Endothelial cell of umbilical vein (primary cell): Measurements from ENCODE around the gene CFAP70. TPM values are rescaled to one million over a fixed set of nuclear protein-coding genes. Genes with fewer than 3 reads are reported as not detected.
"Not testable (repeated sequence)": the region's sequence is repeated elsewhere in the genome, so short reads cannot be mapped to it uniquely, and the experiment has no call there.

Experiments
- BruUV-seq: library from RNA; stranded (reverse); fragments of 400-500 nt; replicated peaks from 2 replicates; lab custom pipeline; 2021; lab: Mats Ljungman, UMichigan
- CTCF ChIA-PET: fragments of 300-600, 350-600 bp; sonication (Branson Sonifier 250); formaldehyde crosslinking; loops from one replicate; lab custom pipeline; 2021; ENCODE audit warnings: antibody characterized with exemption, inconsistent platforms; lab: Charles Lee
- POLR2A ChIA-PET: fragments of 300-600, 350-600 bp; sonication (Branson Sonifier 250); formaldehyde crosslinking; loops from one replicate; lab custom pipeline; 2021; ENCODE audit warnings: antibody characterized with exemption, inconsistent platforms; lab: Charles Lee
- DNase-seq: peaks from one replicate; pipeline ENCODE4 v3.0.0-alpha.2; 2011; ENCODE audit warnings: low read depth, low spot score
- FAIRE-seq: peaks from 2 replicates; lab custom pipeline; 2011; peaks lifted over from hg19 to GRCh38; lab: Jason Lieb, UNC
- H2AFZ ChIP-seq: 2 replicates; pipeline ENCODE4 v1.6.0; 2012; ENCODE audit warnings: low read depth, low read length, control low read depth, inconsistent platforms
- H3K27ac ChIP-seq: 2 replicates; pipeline ENCODE4 v1.5.1; 2011; ENCODE audit warnings: low read depth, mild to moderate bottlenecking, control low read depth, low read length, moderate library complexity; ENCODE audit not compliant: insufficient read depth
- H3K27me3 ChIP-seq, 2 experiments: 2 replicates each; pipeline versions ENCODE4 v1.6.0 to v1.6.1; 2011; ENCODE audit warnings: low read length in 2 of 2, mixed read lengths in 1 of 2; ENCODE audit not compliant: control insufficient read depth in 2 of 2, insufficient read depth in 2 of 2
- H3K36me3 ChIP-seq, 2 experiments: 2 replicates in 1 of 2; 3 replicates in 1 of 2; pipeline ENCODE4 v1.5.1; 2011; ENCODE audit warnings: low read length in 2 of 2, mild to moderate bottlenecking in 1 of 2, moderate library complexity in 1 of 2; ENCODE audit not compliant: control insufficient read depth in 2 of 2, insufficient read depth in 2 of 2; ENCODE audit errors: extremely low read depth in 1 of 2
- H3K4me1 ChIP-seq: 3 replicates; pipeline ENCODE4 v1.5.1; 2011; ENCODE audit warnings: mild to moderate bottlenecking, low read length; ENCODE audit not compliant: control insufficient read depth, insufficient read depth; ENCODE audit errors: extremely low read depth
- H3K4me2 ChIP-seq: 2 replicates; pipeline ENCODE4 v1.6.1; 2011; ENCODE audit warnings: low read length, control low read depth, mixed read lengths; ENCODE audit not compliant: insufficient read depth
- H3K4me3 ChIP-seq, 3 experiments: fragments of 200-600 bp in 1 of 3; sonication (generic), shearing (Covaris generic) in 1 of 3; replicated peaks in 1 of 3; 2 replicates each; pipeline ENCODE4 v1.5.1; 2011 to 2016; ENCODE audit warnings: control low read depth in 3 of 3, low read length in 3 of 3, mild to moderate bottlenecking in 2 of 3, inconsistent platforms in 1 of 3, low read depth in 1 of 3, moderate library complexity in 1 of 3; ENCODE audit not compliant: insufficient read depth in 1 of 3
- H3K79me2 ChIP-seq: 2 replicates; pipeline ENCODE4 v1.6.0; 2012; ENCODE audit warnings: low read length, inconsistent platforms; ENCODE audit not compliant: control insufficient read depth, insufficient read depth
- H3K9ac ChIP-seq: replicated peaks from 2 replicates; pipeline ENCODE3; 2011; ENCODE audit warnings: low read length, control low read depth; ENCODE audit not compliant: insufficient read depth; ENCODE audit errors: extremely low read depth
- H3K9me1 ChIP-seq: replicated peaks from 3 replicates; pipeline ENCODE4 v1.6.0; 2011; ENCODE audit warnings: mild to moderate bottlenecking, low read length; ENCODE audit not compliant: control insufficient read depth, insufficient read depth; ENCODE audit errors: extremely low read depth
- H3K9me3 ChIP-seq: replicated peaks from 2 replicates; pipeline ENCODE4 v1.5.1; 2012; ENCODE audit warnings: low read length, inconsistent platforms; ENCODE audit not compliant: control insufficient read depth, insufficient read depth
- H4K20me1 ChIP-seq: replicated peaks from 2 replicates; pipeline ENCODE3; 2011; ENCODE audit warnings: mild to moderate bottlenecking, low read length; ENCODE audit not compliant: control insufficient read depth, insufficient read depth; ENCODE audit errors: extremely low read depth
- CTCF ChIP-seq, 2 donors: IDR thresholded peaks; 1 replicate in 1 of 2; 2 replicates in 1 of 2; pipeline ENCODE4 v1.5.1; 2011; ENCODE audit warnings: low read length in 2 of 2, mild to moderate bottlenecking in 2 of 2, moderate library complexity in 2 of 2, control low read depth in 1 of 2, inconsistent platforms in 1 of 2, low read depth in 1 of 2; ENCODE audit not compliant: insufficient read depth in 1 of 2; ENCODE audit errors: extremely low read depth in 1 of 2
- EZH2 ChIP-seq: IDR thresholded peaks from 2 replicates; pipeline ENCODE4 v1.6.1; 2012; ENCODE audit warnings: borderline replicate concordance, low read depth, mild to moderate bottlenecking, moderate library complexity, low read length, inconsistent platforms; ENCODE audit not compliant: severe bottlenecking
- FOS ChIP-seq: IDR thresholded peaks from 2 replicates; pipeline ENCODE4 v1.6.1; 2011; ENCODE audit warnings: mild to moderate bottlenecking, low read length, moderate library complexity, borderline replicate concordance; ENCODE audit not compliant: insufficient read depth
- GATA2 ChIP-seq: IDR thresholded peaks from 2 replicates; pipeline ENCODE4 v1.7.0; 2011; ENCODE audit warnings: low read depth, mild to moderate bottlenecking, moderate library complexity, mixed read lengths, low read length; ENCODE audit not compliant: insufficient read length, insufficient read depth
- JUN ChIP-seq: IDR thresholded peaks from 2 replicates; pipeline ENCODE4 v1.6.1; 2011; ENCODE audit warnings: borderline replicate concordance, low read depth; ENCODE audit not compliant: insufficient read length, insufficient read depth
- MAX ChIP-seq: IDR thresholded peaks from 2 replicates; pipeline ENCODE4 v1.6.1; 2011; ENCODE audit not compliant: insufficient read depth, insufficient read length
- MYC ChIP-seq: IDR thresholded peaks from one replicate; pipeline ENCODE4 v1.6.1; 2011; ENCODE audit warnings: mild to moderate bottlenecking, low read depth, low read length
- POLR2A ChIP-seq: IDR thresholded peaks from 2 replicates; pipeline ENCODE4 v1.6.1; 2012; ENCODE audit warnings: low read depth, mild to moderate bottlenecking, control low read depth, low read length
- POLR2AphosphoS5 ChIP-seq: IDR thresholded peaks from 2 replicates; pipeline ENCODE4 v1.6.1; 2012; ENCODE audit warnings: low read depth, mild to moderate bottlenecking, control low read depth, low read length, moderate library complexity; ENCODE audit not compliant: insufficient read depth
- dilution Hi-C: fragments of 300-500 bp; cut with MboI; formaldehyde crosslinking; loops from one replicate; pipeline ENCODE4 v1.15.0; 2019; ENCODE audit warnings: low sequenced_read_pairs; ENCODE audit not compliant: extremely low pct_ligation_motif_present
- intact Hi-C: fragments of 100-400 bp; cut with micrococcal nuclease; formaldehyde crosslinking; loops from one replicate; pipeline ENCODE4 v1.10.0; 2022
- polyA plus RNA-seq, 4 experiments: library from polyadenylated mRNA; depleted of rRNA in 3 of 4; stranded (reverse) in 3 of 4; unstranded in 1 of 4; fragments of >200 nt; gene quantifications; 2 replicates each; pipeline versions ENCODE4 v1.2.1 to v1.2.3, GENCODE V29; 2011 to 2012; ENCODE audit warnings: missing spikeins in 1 of 4
- total RNA-seq: library from RNA; stranded (reverse); gene quantifications from 2 replicates; pipeline ENCODE4 v1.2.3, GENCODE V29; 2021

The CFAP70 gene
- total and polyA plus RNA-seq, 2 donors (not counting 3 experiments of a cell fraction or from before 2014, with no cell fraction given): 0.19 to 0.27 TPM

- DNase-seq: no peak
- Histone ChIP-seq H2AFZ (no peak overlapping the region), H3K4me2 (no peak overlapping the region), H4K20me1 (no peaks in the 10 kb centered on the region), H3K36me3 (no peaks in the 10 kb centered on the region), H3K4me1 (no peaks in the 10 kb centered on the region), H3K9me1 (no peaks in the 10 kb centered on the region), H3K9ac (no peak overlapping the region), H3K27me3 (peaks cover 4 to 18% of the 10 kb centered on the region in 2 experiments), H3K4me3 (no peak overlapping the region), H3K9me3 (no peaks in the 10 kb centered on the region), H3K79me2 (no peaks in the 10 kb centered on the region), H3K27ac (no peak overlapping the region)
- TF ChIP-seq POLR2A: no peak
- TF ChIP-seq EZH2: no peak
- no peak for TF ChIP-seq POLR2AphosphoS5
- no peak for TF ChIP-seq MAX
- TF ChIP-seq GATA2: no peak
- TF ChIP-seq FOS: no peak
- no peak for TF ChIP-seq MYC
- TF ChIP-seq CTCF (IDR thresholded peaks at IDR 0.05; ENCODE audit: extremely low read depth in 1 of 2, insufficient read depth in 1 of 2, low read depth in 1 of 2, low read length in 2 of 2): no peak
- TF ChIP-seq JUN: no peak
- CTCF ChIA-PET: interaction anchor here (1.7 kb wide), 1 partner anchor 26 kb away, joined by 5 read pairs; the partner anchor contains the start of gene CFAP70
- intact Hi-C loops (no loop called here), dilution Hi-C loops (no loop called here)
- POLR2A ChIA-PET: no interaction called here
- no TSS peak for BruUV-seq
- FAIRE-seq: no peak
Observed at GRCh38 chr10:73332379-73332778, 26.3 kb downstream of the CFAP70 start.

- BruUV-seq, H3K4me2 ChIP-seq, CTCF ChIA-PET, H3K4me1 ChIP-seq, H4K20me1 ChIP-seq, POLR2A ChIA-PET, H2AFZ ChIP-seq, H3K4me3 ChIP-seq, H3K27ac ChIP-seq, H3K79me2 ChIP-seq, H3K36me3 ChIP-seq, intact Hi-C loops, H3K9me1 ChIP-seq, H3K9me3 ChIP-seq, H3K9ac ChIP-seq, dilution Hi-C loops, DNase-seq, FAIRE-seq: not testable (repeated sequence)
- peaks cover 4 to 15% of the 10 kb centered on the region in 2 experiments for H3K27me3 ChIP-seq
Observed at GRCh38 chr10:73328523-73328922, 30.1 kb downstream of the CFAP70 start.

- FAIRE-seq, H3K9me1 ChIP-seq, H3K9me3 ChIP-seq, intact Hi-C loops, dilution Hi-C loops, H3K4me2 ChIP-seq, BruUV-seq, H3K27me3 ChIP-seq, H3K4me1 ChIP-seq, H3K79me2 ChIP-seq, DNase-seq, H3K27ac ChIP-seq, H3K36me3 ChIP-seq, H3K4me3 ChIP-seq, H2AFZ ChIP-seq, H4K20me1 ChIP-seq, POLR2A ChIA-PET, H3K9ac ChIP-seq: not testable (repeated sequence)
- CTCF ChIA-PET: interaction anchor here (1.1 kb wide), 1 partner anchor 8 kb away, joined by 3 read pairs; no protein-coding TSS in a partner anchor
Observed at GRCh38 chr10:73325290-73325689, 33.4 kb downstream of the CFAP70 start.
